Activated CD8-positive, alpha-beta memory T cell treated with anti-CD3 and anti-CD28 coated beads, Interleukin-2, amount 50 U/mL, for 4 hours (primary cell): ENCODE results near the gene HOXA6.

Experiments used
- DNase-seq: peaks from one replicate; pipeline ENCODE4 v3.0.0-alpha.2; 2020

The HOXA6 gene

GRCh38 chr7:27095897-27096767 is 51.4 kb downstream of the HOXA6 start, which contains the start of gene HOXA1:
HOXA1 (minus strand) TSS chr7:27096000; CDS start chr7:27095912, 88 bp downstream.
- DNase-seq: peak; percentile 79
